ENCODE results near the gene S1PR2.
"Not testable (repeated sequence)": the region's sequence is repeated elsewhere in the genome, so short reads cannot be mapped to it uniquely, and the experiment has no call there.

S1PR2 gene

DNA sequence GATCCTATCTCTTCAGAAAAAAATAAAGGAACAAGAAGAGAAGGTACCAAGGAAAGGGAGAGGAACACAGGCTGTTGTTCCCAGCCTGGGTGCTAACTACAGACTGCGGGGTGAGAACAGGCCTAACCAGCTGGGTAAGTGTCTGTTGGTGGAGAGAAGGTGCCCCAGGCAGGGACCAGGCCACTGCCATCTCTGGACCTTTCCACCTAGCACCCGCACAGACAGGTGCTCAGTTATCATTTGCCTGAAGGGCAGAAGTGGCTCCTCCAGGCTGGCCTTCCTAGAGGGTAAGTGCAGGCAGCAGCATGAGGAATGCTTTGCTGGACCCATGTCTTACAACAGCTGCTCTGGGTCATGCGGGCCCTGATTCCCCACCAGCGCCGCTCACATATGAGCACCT is 46.5 kb downstream of the S1PR2 start:
- H3K27me3 ChIP-seq (ENCODE audit: control insufficient read depth, insufficient read depth, low read length): no peaks in the 10 kb centered on the region
- H3K4me3 ChIP-seq (ENCODE audit: low read depth, low read length): no peak overlapping the region
- no peaks in the 10 kb centered on the region for H3K9me3 ChIP-seq (ENCODE audit: control insufficient read depth, insufficient read depth, low read depth, low read length)
- peaks cover 70% of the 10 kb centered on the region for H3K36me3 ChIP-seq (ENCODE audit: control insufficient read depth, insufficient read depth, low read length)
- H3K27ac ChIP-seq (ENCODE audit: low read depth, low read length): no peak overlapping the region
- H3K9ac ChIP-seq (ENCODE audit: low read length): no peak overlapping the region
- H3K4me1 ChIP-seq (ENCODE audit: control insufficient read depth, insufficient read depth, low read length): no peaks in the 10 kb centered on the region

- Histone ChIP-seq H3K27ac (ENCODE audit: low read depth, low read length) (no peak overlapping the region), H3K4me3 (ENCODE audit: low read depth, low read length) (no peak overlapping the region), H3K9ac (ENCODE audit: low read length) (no peak overlapping the region), H3K4me1 (ENCODE audit: control insufficient read depth, insufficient read depth, low read length) (no peaks in the 10 kb centered on the region), H3K27me3 (ENCODE audit: control insufficient read depth, insufficient read depth, low read length) (no peaks in the 10 kb centered on the region), H3K9me3 (ENCODE audit: control insufficient read depth, insufficient read depth, low read depth, low read length) (no peaks in the 10 kb centered on the region), H3K36me3 (ENCODE audit: control insufficient read depth, insufficient read depth, low read length) (peaks cover 75% of the 10 kb centered on the region)
Measured at GRCh38 chr19:10183926-10184325, 47.2 kb downstream of the S1PR2 start.

GRCh38 chr19:10182847-10183246 is 48.3 kb downstream of the S1PR2 start:
- peaks cover 75% of the 10 kb centered on the region for H3K36me3 ChIP-seq (ENCODE audit: control insufficient read depth, insufficient read depth, low read length)
- no peak overlapping the region for H3K9ac ChIP-seq (ENCODE audit: low read length)
- no peak overlapping the region for H3K4me3 ChIP-seq (ENCODE audit: low read depth, low read length)
- no peaks in the 10 kb centered on the region for H3K4me1 ChIP-seq (ENCODE audit: control insufficient read depth, insufficient read depth, low read length)
- no peak overlapping the region for H3K27ac ChIP-seq (ENCODE audit: low read depth, low read length)
- no peaks in the 10 kb centered on the region for H3K9me3 ChIP-seq (ENCODE audit: control insufficient read depth, insufficient read depth, low read depth, low read length)
- H3K27me3 ChIP-seq (ENCODE audit: control insufficient read depth, insufficient read depth, low read length): no peaks in the 10 kb centered on the region

- Histone ChIP-seq H3K9me3 (ENCODE audit: control insufficient read depth, insufficient read depth, low read depth, low read length) (no peaks in the 10 kb centered on the region), H3K36me3 (ENCODE audit: control insufficient read depth, insufficient read depth, low read length) (peaks cover 74% of the 10 kb centered on the region), H3K9ac (ENCODE audit: low read length) (no peak overlapping the region), H3K27ac (ENCODE audit: low read depth, low read length) (no peak overlapping the region), H3K4me1 (ENCODE audit: control insufficient read depth, insufficient read depth, low read length) (no peaks in the 10 kb centered on the region), H3K27me3 (ENCODE audit: control insufficient read depth, insufficient read depth, low read length) (no peaks in the 10 kb centered on the region), H3K4me3 (ENCODE audit: low read depth, low read length) (no peak overlapping the region)
Measured at GRCh38 chr19:10182076-10182475, 49.1 kb downstream of the S1PR2 start.

DNA sequence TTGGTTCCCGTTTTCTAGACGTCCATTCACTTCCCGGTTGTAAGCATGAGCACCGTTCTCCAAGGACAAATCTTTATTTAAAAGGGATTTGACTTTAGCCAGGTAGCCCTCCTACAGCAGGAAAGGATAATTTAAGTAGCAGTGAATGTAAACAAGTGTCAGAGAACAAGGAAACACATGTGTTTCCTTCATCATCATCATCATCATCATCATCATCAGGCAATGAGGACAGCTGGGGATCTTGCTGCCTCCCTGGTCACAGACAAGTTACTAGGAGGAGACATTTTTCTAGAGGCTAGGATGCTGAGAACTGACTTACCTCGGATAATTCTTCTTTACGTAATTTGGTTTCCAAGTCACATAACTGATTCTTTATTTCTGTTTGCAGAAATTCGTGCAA is 50.7 kb downstream of the S1PR2 start:
- no peaks in the 10 kb centered on the region for H3K27me3 ChIP-seq (ENCODE audit: control insufficient read depth, insufficient read depth, low read length)
- H3K4me3 ChIP-seq (ENCODE audit: low read depth, low read length): no peak overlapping the region
- H3K9ac ChIP-seq (ENCODE audit: low read length): no peak overlapping the region
- peaks cover 72% of the 10 kb centered on the region for H3K36me3 ChIP-seq (ENCODE audit: control insufficient read depth, insufficient read depth, low read length)
- H3K27ac ChIP-seq (ENCODE audit: low read depth, low read length): no peak overlapping the region
- no peaks in the 10 kb centered on the region for H3K4me1 ChIP-seq (ENCODE audit: control insufficient read depth, insufficient read depth, low read length)
- H3K9me3 ChIP-seq (ENCODE audit: control insufficient read depth, insufficient read depth, low read depth, low read length): no peaks in the 10 kb centered on the region

DNA sequence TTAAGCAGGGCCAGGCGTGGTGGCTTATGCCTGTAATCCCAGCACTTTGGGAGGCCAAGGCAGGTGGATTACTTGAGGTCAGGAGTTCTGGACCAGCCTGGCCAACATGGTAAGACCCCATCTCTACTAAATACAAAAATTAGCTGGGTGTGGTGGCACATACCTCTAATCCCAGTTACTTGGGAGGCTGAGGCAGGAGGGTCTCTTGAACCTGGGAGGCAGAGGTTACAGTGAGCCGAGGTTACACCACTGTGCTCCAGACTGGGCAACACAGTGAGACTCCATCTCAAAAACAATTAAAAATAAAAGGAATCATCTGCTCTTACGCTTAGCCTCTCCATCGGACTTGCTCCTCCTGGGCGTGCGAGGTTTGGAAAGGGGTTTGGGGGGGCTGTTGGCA is 51.1 kb downstream of the S1PR2 start:
- H3K4me1 ChIP-seq (ENCODE audit: control insufficient read depth, insufficient read depth, low read length); H3K9me3 ChIP-seq (ENCODE audit: control insufficient read depth, insufficient read depth, low read depth, low read length); H3K27ac ChIP-seq (ENCODE audit: low read depth, low read length); H3K27me3 ChIP-seq (ENCODE audit: control insufficient read depth, insufficient read depth, low read length); H3K9ac ChIP-seq (ENCODE audit: low read length); H3K4me3 ChIP-seq (ENCODE audit: low read depth, low read length): not testable (repeated sequence)
- peaks cover 74% of the 10 kb centered on the region for H3K36me3 ChIP-seq (ENCODE audit: control insufficient read depth, insufficient read depth, low read length)

DNA sequence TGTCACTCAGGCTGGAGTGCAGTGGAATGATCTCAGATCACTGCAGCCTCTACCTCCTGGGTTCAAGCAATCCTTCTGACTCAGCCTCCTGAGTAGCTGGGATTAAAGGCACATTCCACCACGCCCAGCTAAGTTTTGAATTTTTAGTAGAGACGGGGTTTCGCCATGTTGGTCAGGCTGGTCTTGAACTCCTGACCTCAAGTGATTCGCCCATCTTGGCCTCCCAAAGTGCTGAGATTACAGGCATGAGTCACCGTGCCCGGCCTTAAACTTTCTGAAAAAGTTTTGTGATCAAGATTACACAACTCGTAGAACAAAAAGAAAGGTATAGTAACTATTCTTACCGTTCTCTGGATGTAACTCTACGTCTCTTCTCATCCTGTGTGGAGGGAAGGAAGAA is 57.6 kb downstream of the S1PR2 start:
- Histone ChIP-seq H3K4me1 (ENCODE audit: control insufficient read depth, insufficient read depth, low read length) (no peaks in the 10 kb centered on the region), H3K27me3 (ENCODE audit: control insufficient read depth, insufficient read depth, low read length) (no peaks in the 10 kb centered on the region), H3K4me3 (ENCODE audit: low read depth, low read length) (no peak overlapping the region), H3K36me3 (ENCODE audit: control insufficient read depth, insufficient read depth, low read length) (peaks cover 85% of the 10 kb centered on the region), H3K9ac (ENCODE audit: low read length) (no peak overlapping the region), H3K27ac (ENCODE audit: low read depth, low read length) (no peak overlapping the region), H3K9me3 (ENCODE audit: control insufficient read depth, insufficient read depth, low read depth, low read length) (no peaks in the 10 kb centered on the region)
